GM12875 (cell line): ENCODE measurements around the gene NCOA3.

Source experiments
- H3K4me3 ChIP-seq: one replicate; pipeline ENCODE4 v1.5.1; 2011; ENCODE audit warnings: low read depth, low read length, control low read depth
- CTCF ChIP-seq: IDR thresholded peaks from 2 replicates; pipeline ENCODE4 v1.5.1; 2011; ENCODE audit warnings: low read depth, mild to moderate bottlenecking, control low read depth, inconsistent platforms, low read length, moderate library complexity, borderline replicate concordance; ENCODE audit not compliant: insufficient read depth

Gene NCOA3

GRCh38 chr20:47664068-47664437, 162.4 kb downstream of the NCOA3 start:
- no peak overlapping the region for H3K4me3 ChIP-seq
- TF ChIP-seq CTCF: no peak

GRCh38 chr20:47664744-47665143, 163.1 kb downstream of the NCOA3 start:
- H3K4me3 ChIP-seq: no peak overlapping the region
- no peak for TF ChIP-seq CTCF

- no peak for TF ChIP-seq CTCF
- no peak overlapping the region for H3K4me3 ChIP-seq
Measured at GRCh38 chr20:47665221-47665991, 163.7 kb downstream of the NCOA3 start.

GRCh38 chr20:47666304-47666703, 164.6 kb downstream of the NCOA3 start:
- no peak for TF ChIP-seq CTCF
- H3K4me3 ChIP-seq: no peak overlapping the region

GRCh38 chr20:47667086-47667485, 165.4 kb downstream of the NCOA3 start:
- no peak overlapping the region for H3K4me3 ChIP-seq

GRCh38 chr20:47667531-47668312, 166.0 kb downstream of the NCOA3 start:
- TF ChIP-seq CTCF: no peak
- H3K4me3 ChIP-seq: no peak overlapping the region

More at GRCh38 chr20:47667086-47667485, 165.4 kb downstream of the NCOA3 start:
- no peak for TF ChIP-seq CTCF
